ENCODE measurements around the gene ZSCAN23. TPM values are rescaled to one million over a fixed set of nuclear protein-coding genes. Genes with fewer than 3 reads are reported as not detected.

Gene ZSCAN23
- total RNA-seq, 2 donors from 2014 or later: 0.59 to 0.79 TPM

GRCh38 chr6:28399350-28400121 lies 43.8 kb downstream of the ZSCAN23 start, which contains the start of gene ZSCAN12:
TSS of gene ZSCAN12 (minus strand) at chr6:28399747. CDS start at chr6:28398405, 1,342 bp downstream.
- H3K4me3 ChIP-seq: peak within 1 kb of the TSS; percentile 72 to 76
- no peaks in the 10 kb centered on the region for H3K9me3 ChIP-seq
- no peaks in the 10 kb centered on the region for H3K27me3 ChIP-seq
- DNase-seq (ENCODE audit: low spot score): peak; percentile 82
- no peaks in the 10 kb centered on the region for H3K36me3 ChIP-seq
- TF ChIP-seq CTCF (IDR thresholded peaks at IDR 0.05): peak in 1 of 2 donors; percentile 77
- H3K4me1 ChIP-seq: peaks cover 0 to 13% of the 10 kb centered on the region in 2 donors
- peak within 1 kb of the TSS; percentile 23 to 59 for H3K27ac ChIP-seq

- Histone ChIP-seq H3K4me1 (peaks cover 0 to 13% of the 10 kb centered on the region in 2 donors), H3K36me3 (peaks cover 20% of the 10 kb centered on the region), H3K9me3 (no peaks in the 10 kb centered on the region), H3K27me3 (no peaks in the 10 kb centered on the region), H3K27ac (no peak overlapping the region), H3K4me3 (no peak overlapping the region)
- DNase-seq (ENCODE audit: low spot score): no peak
- no peak for TF ChIP-seq CTCF (IDR thresholded peaks at IDR 0.05)
Observed at GRCh38 chr6:28395918-28396317, 47.4 kb downstream of the ZSCAN23 start.

GRCh38 chr6:28393912-28394662 lies 49.2 kb downstream of the ZSCAN23 start:
- TF ChIP-seq CTCF (IDR thresholded peaks at IDR 0.05): peak in 1 of 2 donors; percentile 26
- H3K27ac ChIP-seq: no peak overlapping the region
- H3K9me3 ChIP-seq: no peaks in the 10 kb centered on the region
- no peaks in the 10 kb centered on the region for H3K27me3 ChIP-seq
- DNase-seq (ENCODE audit: low spot score): no peak
- H3K4me3 ChIP-seq: no peak overlapping the region
- peaks cover 0 to 13% of the 10 kb centered on the region in 2 donors for H3K4me1 ChIP-seq
- peaks cover 36% of the 10 kb centered on the region for H3K36me3 ChIP-seq

- Histone ChIP-seq H3K9me3 (no peaks in the 10 kb centered on the region), H3K4me3 (no peak overlapping the region), H3K27me3 (no peaks in the 10 kb centered on the region), H3K36me3 (peaks cover 41% of the 10 kb centered on the region), H3K27ac (no peak overlapping the region), H3K4me1 (no peaks in the 10 kb centered on the region)
- no peak for TF ChIP-seq CTCF (IDR thresholded peaks at IDR 0.05)
- no peak for DNase-seq (ENCODE audit: low spot score)
Observed at GRCh38 chr6:28390688-28391087, 52.6 kb downstream of the ZSCAN23 start.

GRCh38 chr6:28384143-28384533 lies 59.2 kb downstream of the ZSCAN23 start:
- Histone ChIP-seq H3K27ac (peak overlapping the region in 1 of 2 donors; percentile 79), H3K36me3 (peaks cover 27% of the 10 kb centered on the region), H3K4me3 (no peak overlapping the region), H3K9me3 (no peaks in the 10 kb centered on the region), H3K27me3 (no peaks in the 10 kb centered on the region), H3K4me1 (no peaks in the 10 kb centered on the region)
- TF ChIP-seq CTCF (IDR thresholded peaks at IDR 0.05): no peak
- DNase-seq (ENCODE audit: low spot score): no peak

Measured in right atrium auricular region (tissue), 2 donors.